Measurements from ENCODE around the gene PTPN2. TPM values are rescaled to one million over a fixed set of nuclear protein-coding genes. Genes with fewer than 3 reads are reported as not detected.

PTPN2 gene
- total RNA-seq, 2 donors from 2014 or later, result 22.7 to 34.2 TPM

GRCh38 chr18:12744103-12744502, 139.9 kb downstream of the PTPN2 start:
- Histone ChIP-seq H3K4me1 (no peaks in the 10 kb centered on the region), H3K27ac (no peak overlapping the region), H3K9me3 (no peaks in the 10 kb centered on the region), H3K36me3 (replicated peaks in 1 of 2; ENCODE audit: insufficient read depth in 1 of 2, low read depth in 2 of 2) (no peaks in the 10 kb centered on the region), H3K4me3 (no peak overlapping the region), H3K27me3 (no peaks in the 10 kb centered on the region)
- 0 to 3% methylated on average over 2 of the region's 2 CpGs for WGBS, 2 donors
- intact Hi-C loops (cut with DNase I), result loop anchor here (10.0 kb wide), 1 partner anchor 151 kb away; no protein-coding TSS in a partner anchor
- no peak for ATAC-seq
- TF ChIP-seq POLR2A (IDR thresholded peaks at IDR 0.05), result no peak
- TF ChIP-seq, protein P1, sequence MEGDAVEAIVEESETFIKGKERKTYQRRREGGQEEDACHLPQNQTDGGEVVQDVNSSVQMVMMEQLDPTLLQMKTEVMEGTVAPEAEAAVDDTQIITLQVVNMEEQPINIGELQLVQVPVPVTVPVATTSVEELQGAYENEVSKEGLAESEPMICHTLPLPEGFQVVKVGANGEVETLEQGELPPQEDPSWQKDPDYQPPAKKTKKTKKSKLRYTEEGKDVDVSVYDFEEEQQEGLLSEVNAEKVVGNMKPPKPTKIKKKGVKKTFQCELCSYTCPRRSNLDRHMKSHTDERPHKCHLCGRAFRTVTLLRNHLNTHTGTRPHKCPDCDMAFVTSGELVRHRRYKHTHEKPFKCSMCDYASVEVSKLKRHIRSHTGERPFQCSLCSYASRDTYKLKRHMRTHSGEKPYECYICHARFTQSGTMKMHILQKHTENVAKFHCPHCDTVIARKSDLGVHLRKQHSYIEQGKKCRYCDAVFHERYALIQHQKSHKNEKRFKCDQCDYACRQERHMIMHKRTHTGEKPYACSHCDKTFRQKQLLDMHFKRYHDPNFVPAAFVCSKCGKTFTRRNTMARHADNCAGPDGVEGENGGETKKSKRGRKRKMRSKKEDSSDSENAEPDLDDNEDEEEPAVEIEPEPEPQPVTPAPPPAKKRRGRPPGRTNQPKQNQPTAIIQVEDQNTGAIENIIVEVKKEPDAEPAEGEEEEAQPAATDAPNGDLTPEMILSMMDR (IDR thresholded peaks at IDR 0.05), result peak in 5 of 7 experiments; percentile 46 to 64 (median 55)
- no peak for DNase-seq

DNA sequence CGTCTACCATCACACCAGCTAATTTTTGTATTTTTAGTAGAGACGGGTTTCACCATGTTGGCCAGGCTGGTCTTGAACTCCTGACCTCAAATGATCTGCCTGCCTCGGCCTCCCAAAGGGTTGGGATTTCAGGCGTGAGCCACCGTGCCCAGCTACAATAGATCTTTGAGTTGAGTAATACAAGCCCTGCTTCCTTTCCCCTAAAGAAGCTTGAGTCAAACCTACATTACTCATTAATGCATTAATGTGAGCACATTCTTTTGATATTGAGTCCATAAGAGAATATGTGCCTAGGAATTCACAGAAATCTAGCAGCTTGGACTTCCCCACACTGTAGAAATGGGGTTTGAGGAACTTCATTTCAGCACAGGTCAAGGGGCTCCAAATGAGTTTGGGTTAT, 141.6 kb downstream of the PTPN2 start:
- no peak for TF ChIP-seq POLR2A (IDR thresholded peaks at IDR 0.05)
- TF ChIP-seq, protein P1 (IDR thresholded peaks at IDR 0.05), result no peak
- Histone ChIP-seq H3K4me1 (no peaks in the 10 kb centered on the region), H3K4me3 (no peak overlapping the region), H3K27me3 (no peaks in the 10 kb centered on the region), H3K27ac (no peak overlapping the region), H3K9me3 (no peaks in the 10 kb centered on the region), H3K36me3 (replicated peaks in 1 of 2; ENCODE audit: insufficient read depth in 1 of 2, low read depth in 2 of 2) (no peaks in the 10 kb centered on the region)
- DNase-seq (no peak), ATAC-seq (no peak)
- intact Hi-C loops (cut with DNase I), result loop anchor here (10.0 kb wide), 1 partner anchor 152 kb away; no protein-coding TSS in a partner anchor
- 71 to 78% methylated on average over 5 of the region's 5 CpGs for whole genome bisulfite sequencing, 2 donors

Small RNA genes lying within 50 kb of the gene (small RNA-seq; reads per million reads assigned to genes)
- not detected for gene RF00019

Other genes starting within 250 kb of the PTPN2 start
- gene SPIRE1, start 226.1 kb downstream of the PTPN2 start, total RNA-seq, result 10 to 100 TPM in 1 of 2 donors, 1 to 10 TPM in 1; 8.2 to 15.0 TPM
- 10 to 100 TPM in 1 of 2 donors, 1 to 10 TPM in 1; 6.2 to 10.2 TPM for gene CEP76, start 181.5 kb downstream of the PTPN2 start, total RNA-seq
- 10 to 100 TPM in 1 of 2 donors, 1 to 10 TPM in 1; 8.2 to 36.8 TPM for gene PSMG2, start 181.2 kb downstream of the PTPN2 start, total RNA-seq
- 10 to 100 TPM in 1 of 2 donors, 1 to 10 TPM in 1; 7.9 to 23.9 TPM for gene SEH1L, start 63.8 kb upstream of the PTPN2 start, total RNA-seq
- gene CEP192, start 107.1 kb upstream of the PTPN2 start, total RNA-seq, result 10 to 100 TPM; 21.1 to 25.4 TPM